ENCODE results near the gene GPC1.

The GPC1 gene

GRCh38 chr2:240402566-240403272, 32.7 kb upstream of the GPC1 start:
- H3K27me3 Mint-ChIP-seq = no peaks in the 10 kb centered on the region

GRCh38 chr2:240403396-240404104, 31.9 kb upstream of the GPC1 start:
- Mint-ChIP-seq H3K27ac (no peak overlapping the region), H3K4me3 (no peak overlapping the region), H3K36me3 (ENCODE audit: low read depth) (no peaks in the 10 kb centered on the region), H3K27me3 (no peaks in the 10 kb centered on the region), H3K9me3 (no peaks in the 10 kb centered on the region), H3K4me1 (peaks cover 15% of the 10 kb centered on the region)
- ATAC-seq = peak; percentile 10
- DNase-seq = no peak

More at GRCh38 chr2:240402566-240403272, 32.7 kb upstream of the GPC1 start:
- ATAC-seq (no peak), DNase-seq (no peak)
- Mint-ChIP-seq H3K4me1 (peaks cover 15% of the 10 kb centered on the region), H3K9me3 (no peaks in the 10 kb centered on the region), H3K4me3 (no peak overlapping the region), H3K36me3 (ENCODE audit: low read depth) (no peaks in the 10 kb centered on the region), H3K27ac (no peak overlapping the region)

GRCh38 chr2:240404174-240404852, 31.1 kb upstream of the GPC1 start:
- Mint-ChIP-seq H3K36me3 (ENCODE audit: low read depth) (no peaks in the 10 kb centered on the region), H3K27ac (no peak overlapping the region), H3K4me1 (peaks cover 15% of the 10 kb centered on the region), H3K27me3 (no peaks in the 10 kb centered on the region), H3K4me3 (no peak overlapping the region), H3K9me3 (no peaks in the 10 kb centered on the region)
- DNase-seq = no peak
- ATAC-seq = no peak

GRCh38 chr2:240405133-240405532, 30.3 kb upstream of the GPC1 start:
- no peak overlapping the region for H3K4me3 Mint-ChIP-seq
- no peaks in the 10 kb centered on the region for H3K27me3 Mint-ChIP-seq
- H3K27ac Mint-ChIP-seq = no peak overlapping the region
- no peaks in the 10 kb centered on the region for H3K36me3 Mint-ChIP-seq (ENCODE audit: low read depth)
- DNase-seq = no peak
- no peak for ATAC-seq
- no peaks in the 10 kb centered on the region for H3K9me3 Mint-ChIP-seq
- peaks cover 15% of the 10 kb centered on the region for H3K4me1 Mint-ChIP-seq

- DNase-seq (no peak), ATAC-seq (no peak)
- no peak overlapping the region for H3K27ac Mint-ChIP-seq
- no peak overlapping the region for H3K4me3 Mint-ChIP-seq
- H3K27me3 Mint-ChIP-seq = no peaks in the 10 kb centered on the region
- H3K36me3 Mint-ChIP-seq (ENCODE audit: low read depth) = no peaks in the 10 kb centered on the region
- H3K9me3 Mint-ChIP-seq = no peaks in the 10 kb centered on the region
- peaks cover 15% of the 10 kb centered on the region for H3K4me1 Mint-ChIP-seq
Measured at GRCh38 chr2:240405684-240406313, 29.7 kb upstream of the GPC1 start.

GRCh38 chr2:240407090-240407489, 28.4 kb upstream of the GPC1 start:
- Mint-ChIP-seq H3K27me3 (no peaks in the 10 kb centered on the region), H3K36me3 (ENCODE audit: low read depth) (no peaks in the 10 kb centered on the region), H3K9me3 (no peaks in the 10 kb centered on the region), H3K4me3 (no peak overlapping the region), H3K27ac (no peak overlapping the region), H3K4me1 (peaks cover 15% of the 10 kb centered on the region)
- ATAC-seq (no peak), DNase-seq (no peak)

GRCh38 chr2:240410004-240410403, 25.5 kb upstream of the GPC1 start:
- Mint-ChIP-seq H3K27me3 (no peaks in the 10 kb centered on the region), H3K4me3 (no peak overlapping the region), H3K9me3 (no peaks in the 10 kb centered on the region), H3K36me3 (ENCODE audit: low read depth) (no peaks in the 10 kb centered on the region), H3K27ac (no peak overlapping the region), H3K4me1 (no peaks in the 10 kb centered on the region)
- DNase-seq = no peak
- ATAC-seq = no peak

GRCh38 chr2:240410808-240411207, 24.7 kb upstream of the GPC1 start:
- Mint-ChIP-seq H3K36me3 (ENCODE audit: low read depth) (no peaks in the 10 kb centered on the region), H3K9me3 (no peaks in the 10 kb centered on the region), H3K4me1 (no peaks in the 10 kb centered on the region), H3K4me3 (no peak overlapping the region), H3K27ac (no peak overlapping the region), H3K27me3 (no peaks in the 10 kb centered on the region)
- no peak for ATAC-seq
- DNase-seq = no peak

- H3K4me1 Mint-ChIP-seq = no peaks in the 10 kb centered on the region
- ATAC-seq (no peak), DNase-seq (no peak)
- no peak overlapping the region for H3K4me3 Mint-ChIP-seq
- H3K36me3 Mint-ChIP-seq (ENCODE audit: low read depth) = no peaks in the 10 kb centered on the region
- H3K27ac Mint-ChIP-seq = no peak overlapping the region
- H3K27me3 Mint-ChIP-seq = no peaks in the 10 kb centered on the region
- H3K9me3 Mint-ChIP-seq = no peaks in the 10 kb centered on the region
Measured at GRCh38 chr2:240411261-240412160, 24.0 kb upstream of the GPC1 start.

GRCh38 chr2:240412211-240412861, 23.1 kb upstream of the GPC1 start:
- no peak for DNase-seq
- H3K4me3 Mint-ChIP-seq = no peak overlapping the region
- peak; percentile 10 for ATAC-seq
- H3K4me1 Mint-ChIP-seq = no peaks in the 10 kb centered on the region
- no peaks in the 10 kb centered on the region for H3K27me3 Mint-ChIP-seq
- no peaks in the 10 kb centered on the region for H3K9me3 Mint-ChIP-seq
- H3K36me3 Mint-ChIP-seq (ENCODE audit: low read depth) = no peaks in the 10 kb centered on the region
- no peak overlapping the region for H3K27ac Mint-ChIP-seq

GRCh38 chr2:240412975-240413812, 22.3 kb upstream of the GPC1 start:
- H3K36me3 Mint-ChIP-seq (ENCODE audit: low read depth) = no peaks in the 10 kb centered on the region
- H3K9me3 Mint-ChIP-seq = no peaks in the 10 kb centered on the region
- H3K4me1 Mint-ChIP-seq = no peaks in the 10 kb centered on the region
- H3K4me3 Mint-ChIP-seq = no peak overlapping the region
- ATAC-seq = peak; percentile 24
- no peak overlapping the region for H3K27ac Mint-ChIP-seq
- H3K27me3 Mint-ChIP-seq = no peaks in the 10 kb centered on the region
- DNase-seq = no peak

GRCh38 chr2:240413813-240414429, 21.5 kb upstream of the GPC1 start:
- Mint-ChIP-seq H3K36me3 (ENCODE audit: low read depth) (no peaks in the 10 kb centered on the region), H3K27ac (no peak overlapping the region), H3K9me3 (no peaks in the 10 kb centered on the region)

More at GRCh38 chr2:240413813-240414429, 21.5 kb upstream of the GPC1 start:
- DNase-seq (no peak), ATAC-seq (no peak)
- Mint-ChIP-seq H3K27me3 (no peaks in the 10 kb centered on the region), H3K4me3 (no peak overlapping the region), H3K4me1 (no peaks in the 10 kb centered on the region)

All from activated naive CD8-positive, alpha-beta T cell treated with anti-CD3 and anti-CD28 coated beads, Interleukin-2, amount 50 U/mL, for 24 hours (primary cell).